A172 (cell line): Measurements from ENCODE around the gene KRT32. TPM values are rescaled to one million over a fixed set of nuclear protein-coding genes. Genes with fewer than 3 reads are reported as not detected.

Source experiments
- total RNA-seq: library from RNA; depleted of rRNA; stranded (reverse); fragments of >200 nt; shearing (Covaris generic); gene quantifications from 2 replicates; pipeline ENCODE4 v1.2.3, GENCODE V29; 2014; rRNA removed

Gene KRT32
- total RNA-seq, 1 experiment from 2014 or later = 0.12 TPM

Other genes with a start within 250 kb of the KRT32 start
- not detected in 2 replicates for gene KRTAP9-2, start 240.7 kb downstream of the KRT32 start, total RNA-seq
- not detected in 2 replicates for gene KRTAP9-3, start 234.9 kb downstream of the KRT32 start, total RNA-seq
- not detected in 2 replicates for gene KRTAP9-8, start 229.4 kb downstream of the KRT32 start, total RNA-seq
- not detected in 2 replicates for gene KRTAP9-4, start 217.7 kb downstream of the KRT32 start, total RNA-seq
- not detected in 2 replicates for gene KRTAP9-9, start 212.0 kb downstream of the KRT32 start, total RNA-seq
- gene KRTAP9-6, start 202.0 kb downstream of the KRT32 start, total RNA-seq = not detected in 2 replicates
- gene KRTAP9-7, start 191.7 kb downstream of the KRT32 start, total RNA-seq = not detected in 2 replicates
- 0.16 TPM in 1 of 2 replicates, not detected in the other for gene KRTAP29-1, start 164.5 kb downstream of the KRT32 start, total RNA-seq
- not detected in 2 replicates for gene KRTAP16-1, start 158.1 kb downstream of the KRT32 start, total RNA-seq
- not detected in 2 replicates for gene KRTAP17-1, start 151.7 kb downstream of the KRT32 start, total RNA-seq
- not detected in 2 replicates for gene KRT33A, start 116.6 kb downstream of the KRT32 start, total RNA-seq
- gene KRT33B, start 97.6 kb downstream of the KRT32 start, total RNA-seq = not detected in 2 replicates
- 0.31 and 1.1 TPM in 2 replicates for gene KRT34, start 85.1 kb downstream of the KRT32 start, total RNA-seq
- gene KRT31, start 69.8 kb downstream of the KRT32 start, total RNA-seq = not detected in 2 replicates
- gene KRT37, start 42.8 kb downstream of the KRT32 start, total RNA-seq = not detected in 2 replicates
- gene KRT38, start 26.4 kb downstream of the KRT32 start, total RNA-seq = not detected in 2 replicates
- gene KRT35, start 13.8 kb upstream of the KRT32 start, total RNA-seq = not detected in 2 replicates
- gene KRT36, start 22.5 kb upstream of the KRT32 start, total RNA-seq = 0.05 TPM in 1 of 2 replicates, not detected in the other
- gene KRT13, start 38.2 kb upstream of the KRT32 start, total RNA-seq = 2.7 and 2.8 TPM in 2 replicates
- gene KRT15, start 51.5 kb upstream of the KRT32 start, total RNA-seq = 29.8 and 31.9 TPM in 2 replicates
- gene KRT19, start 60.9 kb upstream of the KRT32 start, total RNA-seq = 8.5 and 11.5 TPM in 2 replicates
- gene KRT9, start 104.7 kb upstream of the KRT32 start, total RNA-seq = not detected in 2 replicates
- gene KRT14, start 119.5 kb upstream of the KRT32 start, total RNA-seq = not detected in 2 replicates
- gene KRT16, start 145.4 kb upstream of the KRT32 start, total RNA-seq = 0.50 and 2.2 TPM in 2 replicates
- 0.29 TPM in 1 of 2 replicates, not detected in the other for gene KRT17, start 157.2 kb upstream of the KRT32 start, total RNA-seq
- 58.0 and 74.2 TPM in 2 replicates for gene EIF1, start 221.5 kb upstream of the KRT32 start, total RNA-seq
- not detected in 2 replicates for gene GAST, start 244.9 kb upstream of the KRT32 start, total RNA-seq